DND-41 (cell line): Measurements from ENCODE around the gene MYBL2.

Experiments
- CTCF ChIP-seq: IDR thresholded peaks from 2 replicates; pipeline ENCODE4 v1.5.1; 2012; ENCODE audit warnings: borderline replicate concordance, low read length, moderate library complexity, mild to moderate bottlenecking; ENCODE audit not compliant: poor library complexity, severe bottlenecking; ENCODE audit errors: extremely low read depth
- EZH2 ChIP-seq: IDR thresholded peaks from 3 replicates; pipeline ENCODE4 v1.6.1; 2012; ENCODE audit warnings: borderline replicate concordance, low read depth, mild to moderate bottlenecking, moderate library complexity, low read length, inconsistent platforms; ENCODE audit not compliant: severe bottlenecking

- TF ChIP-seq EZH2 (no peak), CTCF (no peak)
These were observed 24.4 kb upstream of the MYBL2 start for GRCh38 chr20:43642548-43642947.
